Activated CD8-positive, alpha-beta memory T cell treated with anti-CD3 and anti-CD28 coated beads, Interleukin-2, amount 50 U/mL, for 4 hours (primary cell): ENCODE data around the gene GMIP.
"Not testable (repeated sequence)": the region's sequence is repeated elsewhere in the genome, so short reads cannot be mapped to it uniquely, and the experiment has no call there.

Experiments
- DNase-seq: peaks from one replicate; pipeline ENCODE4 v3.0.0-alpha.2; 2020

Gene GMIP

GRCh38 chr19:19643158-19644053 lies at the start of gene GMIP:
Gene GMIP (minus strand): TSS chr19:19643657. CDS start chr19:19643529, 128 bp downstream.
- peak; percentile 91 for DNase-seq

- DNase-seq = no peak
These were observed 48.2 kb upstream of the GMIP start for GRCh38 chr19:19691683-19692082.

GRCh38 chr19:19689023-19689422 lies 45.6 kb upstream of the GMIP start:
- not testable (repeated sequence) for DNase-seq

- DNase-seq = no peak
These were observed 43.6 kb upstream of the GMIP start for GRCh38 chr19:19687090-19687489.

GRCh38 chr19:19686580-19686979 lies 43.1 kb upstream of the GMIP start:
- DNase-seq = no peak

- not testable (repeated sequence) for DNase-seq
These were observed 42.7 kb upstream of the GMIP start for GRCh38 chr19:19686119-19686518.

GRCh38 chr19:19679176-19680073 lies 36.0 kb upstream of the GMIP start:
- no peak for DNase-seq

- no peak for DNase-seq
These were observed 34.1 kb upstream of the GMIP start for GRCh38 chr19:19677579-19677978.

- DNase-seq = no peak
These were observed 30.9 kb upstream of the GMIP start for GRCh38 chr19:19674315-19674714.

GRCh38 chr19:19672816-19673215 lies 29.4 kb upstream of the GMIP start:
- no peak for DNase-seq

- peak; percentile 14 for DNase-seq
These were observed 26.7 kb upstream of the GMIP start for GRCh38 chr19:19670070-19670551.

- DNase-seq = peak; percentile 92
These were observed 25.0 kb upstream of the GMIP start, which contains the start of gene ZNF101 for GRCh38 chr19:19668230-19669012. Gene ZNF101 (plus strand): TSS chr19:19668839. CDS start chr19:19668964, 125 bp downstream.

GRCh38 chr19:19665420-19665948 lies 22.0 kb upstream of the GMIP start:
- peak; percentile 9 for DNase-seq

- peak; percentile 90 for DNase-seq
These were observed 20.0 kb upstream of the GMIP start, which contains the start of gene ATP13A1 for GRCh38 chr19:19663256-19664120. Gene ATP13A1 (minus strand): TSS chr19:19663676. CDS start chr19:19663666, 10 bp downstream.

- DNase-seq = no peak
These were observed 19.4 kb upstream of the GMIP start for GRCh38 chr19:19662871-19663255.

GRCh38 chr19:19662344-19662743 lies 18.9 kb upstream of the GMIP start:
- no peak for DNase-seq

- no peak for DNase-seq
These were observed 18.3 kb upstream of the GMIP start for GRCh38 chr19:19661675-19662251.

- no peak for DNase-seq
These were observed 17.8 kb upstream of the GMIP start for GRCh38 chr19:19661141-19661674.

- DNase-seq = no peak
These were observed 16.3 kb upstream of the GMIP start for GRCh38 chr19:19659646-19660245.

- DNase-seq = no peak
These were observed 13.9 kb upstream of the GMIP start for GRCh38 chr19:19657397-19657783.
